Fibroblast of skin of back (primary cell): ENCODE results near the gene NR1D1.

ENCODE experiments used
- DNase-seq: peaks from one replicate; pipeline ENCODE4 v3.0.0-alpha.2; 2013

The NR1D1 gene

GRCh38 chr17:40111221-40112128 is 11.1 kb upstream of the NR1D1 start:
- DNase-seq, result peak; percentile 89

- no peak for DNase-seq
Measured at GRCh38 chr17:40110026-40110845, 9.8 kb upstream of the NR1D1 start.

GRCh38 chr17:40108970-40109824 is 8.8 kb upstream of the NR1D1 start:
- DNase-seq, result no peak

- no peak for DNase-seq
Measured at GRCh38 chr17:40107522-40108174, 7.3 kb upstream of the NR1D1 start.

- DNase-seq, result no peak
Measured at GRCh38 chr17:40106760-40107521, 6.6 kb upstream of the NR1D1 start.

- DNase-seq, result no peak
Measured at GRCh38 chr17:40105861-40106759, 5.7 kb upstream of the NR1D1 start.

GRCh38 chr17:40104594-40105486 is 4.5 kb upstream of the NR1D1 start:
- no peak for DNase-seq

GRCh38 chr17:40103688-40104087 is 3.3 kb upstream of the NR1D1 start:
- DNase-seq, result no peak

GRCh38 chr17:40103071-40103661 is 2.8 kb upstream of the NR1D1 start:
- DNase-seq, result no peak

GRCh38 chr17:40101367-40102210 is 1.2 kb upstream of the NR1D1 start:
- no peak for DNase-seq

- peak; percentile 98 for DNase-seq
Measured at GRCh38 chr17:40100669-40101366, 429 bp upstream of the NR1D1 start.

- DNase-seq, result no peak
Measured at GRCh38 chr17:40099619-40100418, 570 bp downstream of the NR1D1 start.

GRCh38 chr17:40098846-40099618 is 1.4 kb downstream of the NR1D1 start:
- DNase-seq, result peak; percentile 99

- no peak for DNase-seq
Measured at GRCh38 chr17:40097931-40098845, 2.2 kb downstream of the NR1D1 start.
